Activated CD4-positive, alpha-beta memory T cell treated with anti-CD3 and anti-CD28 coated beads, Interleukin-2, amount 10 ng/mL, durations not matched to agents 7 days and 5 days (primary cell): Measurements from ENCODE around the gene DEF6. TPM values are rescaled to one million over a fixed set of nuclear protein-coding genes. Genes with fewer than 3 reads are reported as not detected.
A peak's percentile ranks its signal among the peaks of the same experiment; 100 is the strongest.

ENCODE experiments used
- CTCF ChIA-PET: fragments of 350-600 bp; sonication (Branson Sonifier 250); formaldehyde crosslinking; loops from one replicate; lab custom pipeline; 2021; ENCODE audit warnings: antibody characterized with exemption, inconsistent platforms; lab: Charles Lee
- POLR2A ChIA-PET: fragments of 350-600 bp; sonication (Branson Sonifier 250); formaldehyde crosslinking; loops from one replicate; lab custom pipeline; 2021; ENCODE audit warnings: antibody characterized with exemption; lab: Charles Lee
- DNase-seq: peaks from one replicate; pipeline ENCODE4 v3.0.0-alpha.2; 2020
- H3K27ac Mint-ChIP-seq: one replicate; pipeline ENCODE4 v1.8.0; 2021; ENCODE audit warnings: mild to moderate bottlenecking, mixed read lengths
- H3K27me3 Mint-ChIP-seq: one replicate; pipeline ENCODE4 v1.8.0; 2021; ENCODE audit warnings: mixed read lengths
- H3K36me3 Mint-ChIP-seq: one replicate; pipeline ENCODE4 v1.8.0; 2021; ENCODE audit warnings: low read depth, mixed read lengths
- H3K4me1 Mint-ChIP-seq: one replicate; pipeline ENCODE4 v1.8.0; 2021; ENCODE audit warnings: mixed read lengths
- H3K4me3 Mint-ChIP-seq: one replicate; pipeline ENCODE4 v1.8.0; 2021; ENCODE audit warnings: mild to moderate bottlenecking, mixed read lengths
- H3K9me3 Mint-ChIP-seq: one replicate; pipeline ENCODE4 v1.8.0; 2021; ENCODE audit warnings: mixed read lengths
- total RNA-seq, 2 experiments: library from RNA; stranded (reverse); gene quantifications; one replicate each; pipeline ENCODE4 v1.2.3, GENCODE V29; 2021

The DEF6 gene
- total RNA-seq, 2 experiments from 2014 or later: 201 to 215 TPM

DNA sequence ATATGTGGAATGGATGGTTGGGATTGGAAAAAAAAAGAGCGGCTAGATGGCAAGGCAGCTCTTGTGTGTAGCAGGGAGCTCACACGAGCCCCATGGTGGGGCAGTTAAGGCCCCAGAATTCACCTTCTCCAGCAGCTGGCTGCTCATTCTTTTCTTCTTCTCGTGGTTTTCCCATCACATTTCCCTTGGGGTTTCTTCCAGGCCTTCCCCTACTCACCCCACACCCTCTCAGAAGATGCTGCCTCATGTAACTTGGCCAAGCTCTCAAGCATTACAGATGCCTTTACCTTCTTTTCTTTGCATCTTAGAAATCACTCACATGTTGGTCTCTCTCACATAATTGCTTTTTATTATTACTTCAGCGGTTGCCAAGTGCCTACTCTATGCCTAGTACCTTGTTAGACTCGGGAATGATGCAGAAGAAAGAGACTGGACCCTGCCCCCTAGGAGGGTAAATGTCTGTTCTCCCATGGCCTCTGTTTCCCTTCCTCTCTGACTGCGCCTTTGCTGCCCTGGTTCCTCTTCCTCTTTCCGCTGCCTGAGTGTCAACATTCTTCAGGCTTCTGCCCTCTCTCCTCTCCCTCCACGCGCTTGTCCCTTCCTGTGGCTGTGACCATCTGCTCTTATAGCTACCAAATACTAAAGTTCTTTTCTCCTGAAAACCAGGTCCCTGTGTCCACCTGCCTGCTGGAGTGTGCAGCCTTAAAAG is 73.3 kb downstream of the DEF6 start:
- H3K4me1 Mint-ChIP-seq: peaks cover 52% of the 10 kb centered on the region
- H3K4me3 Mint-ChIP-seq: no peak overlapping the region
- H3K36me3 Mint-ChIP-seq: peaks cover 28% of the 10 kb centered on the region
- no peak for DNase-seq
- CTCF ChIA-PET: no interaction called here
- POLR2A ChIA-PET: interaction anchor here (0.6 to 1.9 kb wide), 2 partner anchors 27 to 1582 kb away, joined by 3 to 6 read pairs; partner anchors contain the start of gene LEMD2
- H3K9me3 Mint-ChIP-seq: no peaks in the 10 kb centered on the region
- H3K27ac Mint-ChIP-seq: peak overlapping the region; percentile 85
- no peaks in the 10 kb centered on the region for H3K27me3 Mint-ChIP-seq

Other genes with a start within 250 kb of the DEF6 start
- not detected for gene TCP11, start 156.5 kb upstream of the DEF6 start, total RNA-seq
- not detected for gene SCUBE3, start 83.9 kb upstream of the DEF6 start, total RNA-seq
- 10 to 100 TPM; 42.6 to 42.7 TPM for gene ZNF76, start 38.1 kb upstream of the DEF6 start, total RNA-seq
- gene PPARD, start 44.7 kb downstream of the DEF6 start, total RNA-seq: 10 to 100 TPM; 23.1 to 23.4 TPM
- 10 to 100 TPM; 10.3 to 10.4 TPM for gene FANCE, start 154.5 kb downstream of the DEF6 start, total RNA-seq
- 1,000 to 10,000 TPM; 1,239 to 1,245 TPM for gene RPL10A, start 170.6 kb downstream of the DEF6 start, total RNA-seq
- gene TEAD3, start 199.3 kb downstream of the DEF6 start, total RNA-seq: under 1 TPM; 0.13 to 0.23 TPM
- not detected for gene TULP1, start 215.1 kb downstream of the DEF6 start, total RNA-seq